Stimulated activated CD8-positive, alpha-beta memory T cell treated with anti-CD3 and anti-CD28 coated beads, Interleukin-12 subunit alpha, Interleukin-12 subunit beta, amount 100 ng/mL, for 24 hours (primary cell): ENCODE data around the gene PIAS1.
"Not testable (repeated sequence)": the region's sequence is repeated elsewhere in the genome, so short reads cannot be mapped to it uniquely, and the experiment has no call there.

ENCODE experiments used
- DNase-seq: peaks from one replicate; pipeline ENCODE4 v3.0.0-alpha.2; 2020; ENCODE audit errors: extremely low read depth

Gene PIAS1

DNA sequence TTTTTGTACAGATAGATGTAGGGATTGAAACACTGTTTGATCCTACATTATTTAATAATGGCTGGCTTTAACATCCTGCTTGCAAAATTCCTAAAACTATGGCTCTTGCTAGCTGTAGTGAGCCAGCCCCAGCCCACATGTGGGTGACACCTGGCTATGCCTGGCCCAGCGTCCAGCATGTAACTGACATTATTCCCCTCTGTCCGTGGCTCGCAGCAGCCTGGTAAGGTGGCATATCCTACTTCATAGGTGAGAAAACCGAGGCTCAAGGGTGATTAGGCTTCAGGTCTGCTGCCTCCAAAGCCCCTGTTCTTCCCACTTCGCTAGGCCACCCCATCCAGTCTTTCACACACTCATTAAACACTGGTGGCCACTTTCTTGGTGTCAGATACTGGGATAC is 149.4 kb downstream of the PIAS1 start:
- DNase-seq: no peak

DNA sequence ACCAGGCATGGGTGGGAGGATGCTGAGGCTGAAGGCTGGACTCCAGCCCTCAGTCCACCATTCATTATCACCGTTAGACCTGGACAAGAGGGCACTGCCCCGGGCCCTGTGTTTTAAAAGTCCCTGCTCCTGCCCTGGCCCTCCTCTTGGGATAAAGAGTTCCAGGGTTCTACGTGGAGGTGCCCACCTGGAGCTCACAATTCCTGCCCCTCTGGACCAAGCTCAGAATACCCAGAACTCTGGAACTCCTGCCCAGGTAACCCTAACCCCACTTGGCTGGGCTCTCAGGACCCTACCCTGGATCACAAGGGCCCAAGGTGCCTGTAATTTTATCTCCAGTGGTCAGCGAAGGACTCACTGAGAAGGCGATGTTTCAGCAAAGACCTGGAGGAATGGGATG is 149.8 kb downstream of the PIAS1 start:
- no peak for DNase-seq

DNA sequence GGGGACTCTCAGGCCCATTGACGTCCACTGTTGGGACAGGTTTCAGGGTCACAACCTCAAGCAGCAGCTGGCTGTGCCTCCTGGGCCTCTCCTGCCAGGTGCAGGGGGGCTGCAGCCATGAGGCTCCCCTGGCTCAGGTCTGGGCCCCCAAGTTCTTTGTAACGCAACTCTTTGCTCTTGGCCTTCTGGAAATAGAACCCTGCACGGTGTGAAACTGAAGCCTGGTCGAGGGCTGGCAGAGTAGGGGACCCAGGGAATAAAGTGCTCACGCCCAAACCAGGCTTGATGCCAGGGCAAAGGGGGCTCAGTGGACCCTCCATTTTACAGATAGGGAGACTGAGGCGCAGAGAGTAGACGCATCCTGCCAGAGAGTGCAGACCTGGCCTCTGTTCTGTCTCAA is 150.2 kb downstream of the PIAS1 start:
- no peak for DNase-seq

DNA sequence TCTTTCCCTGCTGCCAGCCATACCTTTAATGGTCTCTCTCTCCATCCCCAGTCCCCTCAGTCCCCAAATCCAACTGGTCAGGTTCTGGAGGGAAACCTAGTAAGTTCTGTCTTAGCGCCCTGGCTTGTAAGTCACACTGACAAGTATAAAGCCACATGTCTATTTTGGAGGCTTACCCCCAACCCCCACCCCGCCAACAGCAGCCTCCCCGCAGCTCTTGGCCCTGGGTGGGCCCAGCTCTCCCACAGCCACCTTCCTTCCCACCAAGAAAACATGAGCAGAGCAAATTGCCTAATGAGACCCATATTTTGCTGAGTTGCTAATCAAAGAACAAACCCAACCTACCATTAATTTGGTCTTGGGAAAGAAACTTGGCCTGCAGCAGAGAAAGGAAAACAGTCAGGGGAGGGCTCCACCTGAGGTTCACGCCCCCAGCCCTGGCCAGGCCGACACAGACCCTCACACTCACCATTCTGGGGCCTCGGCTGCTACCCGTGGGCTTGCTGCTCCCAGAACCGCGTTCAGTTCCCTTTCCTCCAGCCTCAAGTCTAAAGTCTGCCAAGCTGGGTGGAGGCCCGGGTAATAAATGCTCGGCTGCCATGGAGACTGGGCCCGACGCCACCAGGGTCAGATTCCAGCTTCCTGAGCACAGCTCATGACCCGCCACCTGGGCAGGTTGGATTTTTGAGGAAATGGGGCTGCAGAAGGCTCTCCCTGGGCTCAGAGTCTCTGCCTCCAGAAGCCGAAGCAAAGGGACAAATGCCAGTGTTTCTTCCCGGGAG is 150.9 kb downstream of the PIAS1 start, which contains the start of gene CALML4:
TSS of gene CALML4 (minus strand) at position 557 of the 782 bp plus-strand sequence. CDS start at position 472, 85 bp downstream.
- DNase-seq: no peak

DNA sequence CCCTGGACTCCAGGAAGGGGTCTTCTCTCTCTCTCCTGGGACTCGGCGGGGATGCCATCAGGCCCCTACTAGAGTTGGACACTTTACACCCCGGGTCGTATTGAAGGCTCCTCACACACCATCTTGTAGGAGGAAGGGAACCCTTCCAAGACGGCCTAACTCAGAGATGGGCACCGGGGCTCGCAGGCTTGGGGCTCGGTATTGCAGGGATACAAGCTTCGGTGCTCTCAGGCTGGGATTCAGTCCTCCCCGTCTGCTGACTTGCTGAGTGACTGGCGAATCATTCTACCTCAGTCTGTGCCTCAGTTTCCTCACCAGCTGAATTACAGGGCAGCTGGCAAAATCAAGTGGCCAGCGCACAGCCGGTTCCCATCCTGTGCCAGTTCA is 151.4 kb downstream of the PIAS1 start:
- DNase-seq: no peak

DNA sequence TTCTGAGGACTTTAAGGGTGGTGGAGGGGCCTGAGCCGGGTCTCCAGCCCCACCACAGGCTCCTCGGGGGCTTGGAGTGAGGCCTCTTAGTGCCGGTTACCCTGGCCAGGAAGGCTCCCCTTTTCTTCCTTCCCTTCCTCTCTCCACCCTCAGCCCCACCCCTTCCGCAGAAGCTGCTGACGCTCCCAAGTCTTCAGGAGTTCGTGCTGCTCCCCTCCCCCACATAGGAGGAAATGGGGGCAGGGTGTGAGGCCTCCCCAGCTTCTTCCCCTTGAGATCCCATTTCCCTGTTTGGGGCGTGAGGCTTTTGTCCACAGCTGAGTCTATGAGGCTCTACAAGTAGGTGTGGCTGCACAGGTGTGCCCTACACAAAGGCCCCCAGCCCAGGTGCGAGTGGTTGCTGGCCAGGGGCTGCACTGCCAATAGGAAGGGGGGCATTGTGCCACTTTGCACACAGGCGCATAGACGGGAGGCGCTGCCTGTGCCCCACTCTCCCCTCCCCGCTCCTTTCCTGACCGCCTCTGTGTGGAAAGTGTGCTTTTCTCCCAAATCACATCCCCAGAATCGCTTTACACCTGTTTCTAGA is 151.9 kb downstream of the PIAS1 start:
- DNase-seq: no peak

DNA sequence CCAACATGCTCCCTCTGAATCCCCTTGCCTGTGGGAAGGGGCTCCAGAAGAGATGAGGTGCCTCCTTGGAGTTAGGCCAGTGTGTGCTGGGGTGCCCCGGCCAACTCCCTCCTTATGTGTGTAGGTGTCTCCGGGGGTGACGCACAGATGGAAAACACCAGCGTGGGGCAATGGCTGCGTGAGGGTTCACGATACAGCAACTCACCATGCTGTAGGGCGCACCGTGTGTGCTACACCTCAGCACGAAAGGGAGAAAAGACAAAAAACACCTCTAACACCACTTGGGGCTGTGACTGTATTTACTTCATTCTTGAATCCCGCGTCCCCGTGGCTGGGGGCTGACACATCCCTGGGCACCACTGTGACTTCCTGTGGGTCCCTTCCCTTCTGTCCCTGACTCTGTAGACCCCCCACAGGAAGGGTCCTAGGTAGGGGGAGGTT is 152.6 kb downstream of the PIAS1 start:
- DNase-seq: no peak

DNA sequence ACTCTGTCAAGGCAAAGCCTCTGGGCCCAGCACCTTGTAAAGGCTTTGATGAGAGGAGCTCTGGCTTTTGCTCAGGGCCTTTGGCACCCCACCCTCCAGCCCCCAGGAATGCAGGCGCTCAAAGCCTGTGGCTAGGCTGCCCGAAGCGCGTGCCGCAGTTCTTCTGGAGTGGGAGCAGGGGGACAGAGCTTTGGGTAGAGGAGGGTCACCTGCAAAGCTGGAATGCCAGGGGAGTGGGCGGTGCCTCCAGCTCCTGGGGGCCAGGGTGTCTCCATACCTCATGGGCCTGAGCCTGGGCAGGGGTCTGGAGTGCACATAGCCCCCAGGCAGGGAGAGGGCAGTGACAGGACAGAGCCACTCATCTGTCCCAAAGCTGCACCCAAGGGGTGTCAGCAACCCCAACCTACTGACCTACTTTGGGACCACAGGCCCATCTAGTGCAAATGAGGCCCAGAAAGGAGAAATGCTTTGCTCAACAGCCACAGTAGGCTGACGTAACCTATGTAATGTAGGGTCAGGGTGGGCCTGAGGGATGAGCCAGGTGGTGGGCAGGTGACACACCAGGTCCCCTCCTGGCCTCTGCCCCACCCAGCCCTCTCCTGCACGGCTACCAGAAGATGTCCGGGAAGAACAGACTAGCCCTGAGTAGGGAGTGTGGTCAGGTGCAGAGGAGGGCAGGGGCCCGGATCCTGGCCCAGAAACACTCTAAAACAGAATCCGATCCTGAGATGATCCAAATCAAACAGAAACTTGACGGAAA is 153.2 kb downstream of the PIAS1 start:
- DNase-seq: no peak

DNA sequence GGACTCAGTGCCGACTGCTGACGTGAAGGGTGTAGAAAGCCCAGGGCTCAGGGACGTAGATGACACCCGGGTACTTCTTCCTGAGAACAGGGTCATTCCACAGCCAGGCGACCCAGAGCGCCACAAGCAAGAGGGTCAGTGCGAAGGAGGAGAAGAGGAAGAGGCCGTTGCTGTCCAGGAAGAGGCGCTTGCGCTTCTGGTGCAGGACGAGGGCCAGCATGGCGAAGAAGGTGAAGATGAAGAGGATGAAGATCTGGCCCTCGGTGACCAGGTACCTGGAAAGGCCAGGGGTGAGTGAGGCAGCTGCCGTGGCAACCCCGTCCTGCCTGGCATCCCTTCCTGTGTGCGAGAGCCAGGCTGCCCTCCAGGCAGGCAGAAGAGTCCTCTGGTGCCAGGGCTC is 154.0 kb downstream of the PIAS1 start:
- no peak for DNase-seq

DNA sequence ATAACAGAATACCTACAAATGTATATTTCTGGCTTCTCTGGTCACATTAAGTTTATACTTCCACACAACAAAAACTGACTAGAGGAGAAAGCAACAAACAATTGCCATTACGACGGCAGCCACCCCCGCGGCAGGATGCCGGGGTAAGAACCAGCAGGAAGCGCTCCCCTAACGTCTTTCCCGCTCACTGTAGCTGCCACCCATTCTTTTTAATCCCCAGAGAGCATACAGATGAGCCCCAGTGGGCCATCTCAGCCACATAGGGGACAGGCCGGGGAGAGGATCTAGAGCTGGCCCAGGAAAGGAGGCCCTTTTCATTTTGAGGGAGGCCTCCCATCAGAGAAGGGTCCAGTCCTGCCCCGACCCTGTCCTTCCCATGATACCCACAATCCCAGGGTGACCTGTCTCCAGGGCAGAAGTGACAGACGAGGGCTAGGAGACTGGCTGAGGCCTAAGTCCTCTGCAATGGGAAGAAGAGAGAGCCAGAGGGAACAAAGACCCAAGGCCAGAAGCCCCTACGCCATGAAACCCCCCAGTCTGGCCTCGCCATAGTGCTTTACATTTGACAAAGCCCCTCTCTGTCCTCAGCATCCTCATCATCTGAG is 154.6 kb downstream of the PIAS1 start:
- no peak for DNase-seq

DNA sequence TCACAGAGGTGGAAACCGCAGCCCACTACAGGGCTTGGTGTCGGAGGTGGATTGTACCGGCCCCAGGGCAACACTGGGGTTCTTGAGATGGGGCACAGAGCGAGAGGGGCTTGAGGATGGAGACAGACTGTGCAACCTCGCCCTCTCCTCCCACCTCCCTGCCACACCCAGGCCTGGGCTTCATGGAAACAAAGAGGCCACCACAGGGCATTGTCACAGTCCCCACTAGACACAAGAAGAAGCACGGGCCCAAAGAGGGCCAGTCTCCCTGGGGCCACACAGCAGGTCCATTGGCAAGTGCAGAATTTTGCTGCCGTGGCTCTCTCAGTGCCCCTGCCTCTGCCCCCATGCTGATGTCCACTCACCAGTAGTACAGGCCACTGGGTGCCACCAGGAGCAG is 155.2 kb downstream of the PIAS1 start:
- DNase-seq: no peak

DNA sequence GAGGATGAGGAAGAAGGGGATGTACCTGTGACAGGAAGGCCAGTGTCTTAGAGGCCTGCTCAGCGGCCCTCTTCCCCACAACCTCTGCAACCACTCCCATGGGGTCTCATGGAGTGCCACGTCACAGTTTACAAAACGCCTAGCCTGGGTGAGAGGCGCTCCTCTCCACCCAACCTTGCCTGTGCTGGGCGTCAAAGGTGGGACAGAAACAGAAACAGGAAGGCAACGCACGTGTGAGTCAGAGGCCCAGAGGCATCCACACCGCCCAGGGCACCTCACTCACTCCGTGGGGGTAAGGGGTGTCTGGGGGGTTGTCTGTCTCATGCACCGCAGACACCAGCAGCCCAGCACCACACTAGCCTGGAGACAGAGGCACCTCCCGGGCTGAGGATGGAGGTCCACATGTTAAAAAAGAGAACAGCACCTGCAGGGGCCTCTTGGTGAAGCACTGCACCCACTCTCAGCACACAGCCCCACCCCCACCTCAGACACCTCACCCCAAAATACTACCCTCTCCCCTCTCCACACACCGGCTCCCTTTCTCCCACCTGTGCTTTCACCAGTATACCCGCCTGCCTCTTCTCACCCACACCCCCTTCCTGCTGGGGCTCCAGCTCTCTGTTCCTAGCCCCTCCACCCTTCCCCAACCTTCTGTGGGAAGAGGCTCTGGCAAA is 155.8 kb downstream of the PIAS1 start:
- DNase-seq: no peak

DNA sequence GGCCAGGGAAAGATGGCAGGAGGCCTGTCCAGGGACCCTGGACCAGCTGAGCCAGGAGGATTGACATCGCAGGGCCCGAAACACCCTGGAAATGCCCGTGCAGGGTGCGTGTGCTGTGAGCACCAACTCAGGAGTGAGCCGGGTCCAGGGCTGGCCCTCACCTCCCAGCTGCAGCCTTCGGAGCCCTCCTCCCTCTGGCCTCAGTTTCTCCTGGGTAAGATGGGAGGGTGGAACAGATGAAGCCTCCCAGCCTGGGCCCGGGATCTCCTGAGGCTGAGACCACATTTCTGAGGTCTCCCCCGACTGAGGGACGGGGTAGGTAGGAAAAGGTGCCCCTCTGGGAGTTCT is 156.3 kb downstream of the PIAS1 start:
- DNase-seq: no peak

DNA sequence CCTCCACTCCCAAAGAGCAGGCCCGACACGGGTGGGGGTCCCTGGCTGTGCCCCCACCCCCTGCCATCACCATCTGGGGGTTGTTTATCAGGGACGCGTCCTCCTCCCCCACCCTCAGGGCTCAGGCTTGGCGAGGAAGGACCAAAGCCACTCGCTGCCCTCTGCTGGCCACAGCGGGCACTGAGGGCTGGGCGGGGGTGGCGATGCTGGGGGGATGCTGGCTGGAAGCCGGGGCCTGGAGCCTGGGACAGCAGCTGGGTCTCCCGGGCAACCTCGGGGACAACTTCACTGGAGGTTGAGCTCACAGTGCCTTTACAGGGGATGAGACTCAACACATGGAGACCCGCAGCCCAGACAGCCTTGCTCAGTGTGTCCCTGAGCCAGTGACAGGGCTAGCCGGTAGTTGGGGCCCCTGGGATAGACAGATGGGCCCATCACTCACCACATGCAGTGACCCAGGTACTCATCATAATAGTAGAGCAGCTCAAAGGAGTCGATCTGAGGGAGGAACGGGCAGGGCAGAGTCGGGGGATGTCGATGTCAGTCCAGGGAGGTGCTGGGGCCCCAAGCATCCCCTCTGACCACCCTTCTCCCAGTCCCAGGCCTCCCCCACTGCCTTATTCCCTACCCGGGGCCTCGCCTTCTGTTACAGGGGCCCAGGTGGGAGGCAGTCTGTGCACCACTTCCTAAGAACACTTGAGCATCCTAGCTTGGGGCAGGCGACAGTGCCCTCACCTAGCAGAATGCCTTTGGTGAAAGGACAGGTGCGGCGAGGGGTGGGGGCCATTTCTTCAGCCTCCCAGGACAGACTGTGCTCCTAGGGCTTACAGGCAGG is 156.9 kb downstream of the PIAS1 start:
- DNase-seq: no peak

DNA sequence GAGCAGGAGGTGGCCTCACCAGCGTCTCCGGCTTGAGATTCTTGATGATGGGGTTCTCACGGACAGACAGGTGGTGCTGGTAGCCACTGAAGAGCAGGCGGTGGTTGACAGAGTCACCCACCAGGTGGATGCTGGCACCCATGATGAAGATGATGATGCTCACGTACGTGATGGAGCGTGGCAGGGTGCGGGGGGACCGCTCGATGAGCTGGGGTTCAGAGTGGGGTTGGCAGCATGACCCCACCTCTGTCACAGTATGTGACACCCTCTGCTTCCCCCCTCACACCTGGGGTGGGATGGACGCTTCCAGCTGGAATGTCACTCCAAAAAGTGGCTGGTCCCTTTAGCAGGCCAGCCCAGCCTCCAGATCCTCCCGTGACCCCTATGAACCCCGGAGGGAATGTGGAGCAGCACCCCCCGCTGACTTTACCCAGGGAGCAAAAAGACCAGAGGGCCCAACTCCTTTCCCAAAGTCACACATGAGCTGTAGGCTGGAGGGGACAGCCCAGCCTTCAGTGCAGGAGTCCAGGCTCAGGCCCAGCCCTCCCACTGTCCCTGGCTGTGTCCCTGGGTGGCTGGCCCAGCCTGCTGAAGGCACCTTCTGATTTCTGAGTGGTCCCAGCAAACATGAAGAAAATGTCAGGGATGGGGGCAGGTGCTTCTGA is 157.7 kb downstream of the PIAS1 start:
- no peak for DNase-seq

DNA sequence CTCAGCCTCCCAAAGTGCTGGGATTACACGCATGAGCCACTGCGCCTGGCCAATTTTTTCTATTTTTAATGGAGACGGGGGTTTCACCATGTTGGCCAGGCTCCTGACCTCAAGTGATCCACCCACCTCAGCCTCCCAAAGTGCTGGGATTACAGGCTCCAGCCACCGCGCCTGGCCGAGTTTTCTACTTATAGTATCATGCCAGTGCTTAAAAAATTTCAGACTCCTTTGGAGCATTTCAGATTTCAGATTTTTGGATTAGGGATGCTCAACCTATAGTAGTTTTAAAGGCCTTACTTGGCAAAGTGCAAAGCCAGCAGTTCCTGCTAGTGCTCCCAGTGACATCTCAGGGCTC is 159.4 kb downstream of the PIAS1 start:
- DNase-seq: not testable (repeated sequence)

DNA sequence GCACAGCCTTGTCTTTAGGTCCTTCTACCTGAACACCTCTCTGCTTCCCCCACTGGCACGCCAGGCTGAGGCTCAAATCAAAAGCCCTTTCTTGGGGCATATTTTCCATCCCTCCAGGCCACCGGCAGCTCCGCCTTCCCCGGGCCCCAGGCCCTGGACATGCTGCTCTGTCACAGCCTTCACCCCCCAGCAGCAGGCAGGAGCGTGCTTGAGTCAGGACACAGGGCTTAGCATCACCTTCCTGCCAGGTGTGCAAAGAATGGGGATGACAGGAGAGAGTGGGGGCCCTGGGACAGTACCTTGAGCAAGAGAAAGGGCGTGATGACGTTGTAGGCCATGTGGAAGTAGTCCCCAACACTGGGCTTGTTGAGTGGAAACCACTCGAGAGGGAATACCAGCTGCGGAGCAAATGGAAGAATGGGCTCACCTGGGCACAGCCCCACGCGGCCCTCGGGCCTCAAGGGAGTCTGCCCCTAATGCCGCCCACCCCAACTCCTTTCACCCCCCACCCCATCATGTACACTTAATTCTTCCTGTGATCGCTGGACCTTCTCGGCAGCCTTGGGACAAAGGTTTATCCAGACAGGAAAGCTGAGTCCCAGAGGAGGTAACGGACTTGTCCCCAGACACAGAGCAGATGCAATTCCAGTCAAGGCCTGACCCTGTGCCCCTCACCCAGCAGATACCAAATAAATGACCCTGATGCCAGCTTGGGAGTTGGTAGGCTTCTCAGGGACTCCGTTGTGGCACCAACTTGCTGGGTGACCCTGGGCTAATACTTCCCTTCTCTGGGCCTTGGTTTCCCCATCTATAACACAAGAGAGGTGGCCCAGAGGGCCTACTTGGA is 160.1 kb downstream of the PIAS1 start:
- DNase-seq: no peak

DNA sequence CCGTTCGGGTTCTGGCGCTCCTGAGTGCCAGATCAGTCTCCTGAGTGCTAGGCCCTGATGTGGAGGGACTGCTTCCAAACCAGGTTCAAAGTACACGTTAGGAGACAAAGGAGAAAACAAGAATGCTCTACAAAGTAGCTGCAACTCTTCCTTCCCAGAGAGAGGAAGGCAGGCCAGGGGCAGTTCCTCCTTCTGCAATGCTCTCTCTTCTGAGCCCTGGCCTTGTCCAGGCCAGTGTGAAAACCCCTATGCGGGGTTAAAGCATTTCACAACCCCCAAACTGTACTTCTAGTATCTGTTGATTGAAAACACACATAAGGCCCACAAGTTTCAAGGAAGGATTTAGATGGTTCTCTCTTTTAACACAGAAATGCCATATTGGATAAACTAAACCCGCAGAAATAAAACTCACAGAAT is 160.7 kb downstream of the PIAS1 start:
- no peak for DNase-seq

DNA sequence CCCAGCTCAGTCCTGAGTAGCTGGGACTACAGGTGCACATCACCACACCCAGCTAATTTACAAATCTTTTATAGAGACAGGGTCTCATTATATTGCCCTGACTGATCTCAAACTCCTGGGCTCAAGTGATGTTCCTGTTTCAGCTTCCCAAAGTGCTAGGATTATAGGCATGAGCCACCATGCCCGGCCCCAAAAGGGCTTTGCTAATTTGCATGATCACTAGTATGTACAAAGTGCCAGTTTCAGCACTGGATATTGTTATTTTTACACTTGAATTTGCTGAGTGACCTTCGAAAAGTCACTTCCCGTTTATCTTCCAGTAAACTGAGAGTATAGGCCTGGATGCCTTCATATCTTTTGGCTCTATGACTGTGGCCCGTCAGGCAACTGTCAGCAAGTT is 163.2 kb downstream of the PIAS1 start:
- no peak for DNase-seq

DNA sequence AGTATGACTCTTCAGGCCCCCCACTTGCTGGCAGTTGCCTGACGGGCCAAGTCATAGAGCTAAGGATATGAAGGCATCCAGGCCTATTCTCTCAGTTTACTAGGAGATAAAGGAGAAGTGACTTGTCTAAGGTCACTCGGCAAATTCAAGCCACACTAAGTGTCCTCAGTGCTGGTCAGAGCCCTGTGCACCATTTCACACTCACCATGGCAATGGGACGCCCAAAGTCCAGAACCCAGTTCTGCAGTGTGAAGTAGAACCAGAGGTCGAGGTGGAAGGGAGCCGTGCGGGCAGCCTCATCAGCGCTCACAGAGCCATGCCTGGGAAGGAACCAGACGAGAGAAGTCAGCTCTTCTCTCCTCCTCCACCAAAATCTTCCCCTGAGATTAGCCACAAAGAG is 164.2 kb downstream of the PIAS1 start:
- no peak for DNase-seq
